DMS114 treated with DMSO at 0.1 percent for 48 hours (cell line): ENCODE measurements around the gene ARPC1A.
"Not testable (repeated sequence)": the region's sequence is repeated elsewhere in the genome, so short reads cannot be mapped to it uniquely, and the experiment has no call there.

ENCODE experiments used
- DNase-seq: peaks from one replicate; lab custom pipeline; 2025; ENCODE audit not compliant: unreplicated experiment; lab: John Stamatoyannopoulos, UW

Gene ARPC1A

GRCh38 chr7:99320371-99320770, 5.3 kb upstream of the ARPC1A start:
- no peak for DNase-seq

DNA sequence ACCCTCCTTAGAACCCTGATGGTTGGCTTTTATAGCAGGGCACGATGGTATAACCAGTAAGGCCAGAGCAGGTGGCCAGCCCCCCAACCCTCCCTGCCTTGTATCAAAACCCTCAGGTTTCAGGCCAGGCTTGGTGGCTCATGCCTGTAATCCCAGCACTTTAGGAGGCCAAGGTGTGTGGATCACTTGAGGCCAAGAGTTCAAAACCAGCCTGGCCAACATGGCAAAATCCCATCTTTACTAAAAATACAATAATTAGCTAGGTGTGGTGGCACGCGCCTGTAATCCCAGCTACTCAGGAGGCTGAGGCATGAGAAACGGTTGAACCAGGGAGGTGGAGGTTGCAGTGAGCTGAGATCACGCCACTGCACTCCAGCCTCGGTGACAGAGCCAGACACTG, 3.0 kb upstream of the ARPC1A start:
- DNase-seq: not testable (repeated sequence)

DNA sequence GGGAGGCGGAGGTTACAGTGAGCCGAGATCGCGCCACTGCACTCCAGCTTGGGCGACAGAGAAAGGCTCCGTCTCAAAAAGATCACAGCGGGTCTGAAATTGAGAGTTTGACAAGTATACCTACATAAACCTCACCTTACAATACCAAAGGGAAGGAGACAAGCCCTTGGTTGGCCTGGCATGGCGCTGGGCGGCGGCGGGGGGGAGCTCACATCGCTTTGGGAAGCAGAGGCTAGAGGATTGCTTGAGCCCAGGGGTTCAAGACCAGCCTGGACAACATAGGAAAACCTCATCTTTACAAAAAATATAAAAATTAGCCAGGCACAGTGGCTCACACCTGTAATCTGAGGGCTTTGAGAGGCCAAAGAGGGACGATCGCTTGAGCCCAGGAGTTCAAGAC, 1.1 kb upstream of the ARPC1A start:
- no peak for DNase-seq

GRCh38 chr7:99325001-99325493, 651 bp upstream of the ARPC1A start:
- no peak for DNase-seq

- DNase-seq: no peak
Measured at GRCh38 chr7:99326408-99326782, 697 bp downstream of the ARPC1A start.

- DNase-seq: not testable (repeated sequence)
Measured at GRCh38 chr7:99330314-99330961, 4.7 kb downstream of the ARPC1A start.

DNA sequence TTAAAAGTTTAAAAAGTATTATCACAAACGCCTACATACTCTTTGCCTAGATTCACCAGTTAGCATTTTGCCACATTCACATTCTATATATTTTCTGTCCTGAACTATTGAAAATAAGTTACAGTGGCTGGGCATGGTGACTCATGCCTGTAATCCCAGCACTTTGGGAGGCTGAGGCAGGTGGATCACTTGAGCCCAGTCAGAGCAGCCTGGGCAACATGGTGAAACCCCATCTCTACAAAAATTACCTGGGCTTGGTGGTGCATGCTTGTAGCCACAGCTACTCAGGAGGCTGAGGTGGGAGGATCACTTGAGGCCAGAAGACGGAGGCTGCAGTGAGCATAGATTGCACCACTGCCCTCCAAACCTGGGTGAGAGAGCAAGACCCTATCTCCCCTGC, 5.3 kb downstream of the ARPC1A start:
- DNase-seq: no peak

GRCh38 chr7:99339595-99339994, 13.9 kb downstream of the ARPC1A start:
- DNase-seq: no peak

GRCh38 chr7:99340659-99341058, 15.0 kb downstream of the ARPC1A start:
- DNase-seq: no peak

- DNase-seq: no peak
Measured at GRCh38 chr7:99344061-99344647, 18.5 kb downstream of the ARPC1A start.

DNA sequence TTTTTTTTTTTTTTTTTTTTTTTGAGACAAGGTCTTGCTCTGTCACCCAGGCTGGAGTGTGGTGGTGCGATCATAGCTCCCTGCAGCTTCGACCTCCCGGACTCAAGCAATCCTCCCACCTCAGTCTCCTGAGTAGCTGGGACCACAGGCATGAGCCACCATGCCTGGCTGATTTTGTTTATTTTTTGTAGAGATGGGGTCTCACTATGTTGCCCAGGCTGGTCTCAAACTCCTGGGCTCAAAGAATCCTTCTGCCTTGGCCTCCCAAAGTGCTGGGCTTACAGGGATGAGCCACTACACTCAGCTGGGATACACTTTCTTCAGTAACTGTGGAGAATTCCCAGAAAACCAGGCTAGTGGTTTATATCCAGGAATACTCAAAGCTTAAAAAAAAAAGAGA, 24.9 kb downstream of the ARPC1A start:
- DNase-seq: not testable (repeated sequence)

- DNase-seq: no peak
Measured at GRCh38 chr7:99352247-99352646, 26.5 kb downstream of the ARPC1A start.

GRCh38 chr7:99355098-99355497, 29.4 kb downstream of the ARPC1A start:
- DNase-seq: no peak

- DNase-seq: no peak
Measured at GRCh38 chr7:99357701-99358490, 32.2 kb downstream of the ARPC1A start.

DNA sequence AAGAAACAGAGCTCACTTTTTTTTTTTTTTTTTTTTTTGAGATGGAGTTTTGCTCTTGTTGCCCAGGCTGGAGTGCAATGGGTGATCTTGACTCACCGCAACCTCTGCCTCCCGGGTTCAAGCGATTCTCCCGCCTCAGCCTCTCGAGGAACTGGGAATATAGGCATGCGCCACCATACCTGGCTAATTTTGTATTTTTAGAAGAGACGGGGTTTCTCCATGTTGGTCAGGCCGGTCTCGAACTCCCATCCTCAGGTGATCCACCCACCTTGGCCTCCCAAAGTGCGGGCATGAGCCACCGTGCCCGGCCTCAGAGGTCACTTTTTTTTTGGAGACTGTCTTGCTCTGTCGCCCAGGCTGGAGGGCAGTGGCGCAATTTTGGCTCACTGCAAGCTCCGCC, 32.8 kb downstream of the ARPC1A start:
- not testable (repeated sequence) for DNase-seq

DNA sequence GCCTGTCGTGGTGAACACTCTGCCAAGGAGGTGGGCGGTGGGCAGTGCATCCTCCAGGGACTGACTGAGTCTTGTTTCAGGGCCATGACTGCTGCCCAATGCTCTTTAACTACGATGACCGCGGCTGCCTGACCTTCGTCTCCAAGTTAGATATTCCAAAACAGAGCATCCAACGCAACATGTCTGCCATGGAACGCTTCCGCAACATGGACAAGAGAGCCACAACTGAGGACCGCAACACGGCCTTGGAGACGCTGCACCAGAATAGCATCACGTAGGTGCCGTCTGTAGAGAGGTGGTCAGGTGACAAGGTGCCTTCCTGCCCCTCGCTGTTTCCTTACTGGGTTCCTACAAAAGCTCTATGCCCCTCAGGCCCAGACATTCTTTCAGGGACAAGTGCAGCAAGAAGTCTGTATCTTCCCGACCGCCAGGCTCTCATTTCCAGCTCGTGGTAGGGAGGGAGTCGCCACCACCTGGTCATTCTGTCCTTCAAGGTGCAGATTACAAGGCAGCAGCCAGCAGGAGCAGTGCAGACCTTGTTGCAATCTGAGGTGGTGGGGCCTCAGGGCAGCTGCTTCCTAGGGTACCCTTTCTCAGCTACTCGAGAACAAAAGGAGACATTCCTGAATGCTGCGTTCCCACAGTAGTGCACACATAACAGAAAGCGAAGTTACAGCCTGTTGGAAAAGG, 33.9 kb downstream of the ARPC1A start:
- no peak for DNase-seq

DNA sequence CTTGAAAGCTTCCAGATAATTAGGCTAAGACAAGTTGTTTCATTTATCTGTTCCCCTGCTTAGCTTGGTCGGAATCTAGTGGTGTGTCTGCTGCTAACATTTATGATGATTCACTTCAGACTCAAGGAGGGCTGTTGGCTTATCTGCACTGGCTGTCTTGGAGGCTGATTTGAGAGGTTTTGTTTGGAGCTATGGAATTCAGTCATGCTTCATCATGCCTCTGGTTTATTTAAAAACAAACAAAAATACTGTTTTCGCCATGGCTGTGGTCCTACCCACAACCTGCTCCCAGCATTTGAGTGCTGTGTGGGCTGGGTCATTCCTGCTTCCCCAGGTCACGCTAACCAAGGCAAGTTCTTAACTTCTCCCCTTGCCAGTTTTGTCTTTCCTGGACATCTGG, 37.1 kb downstream of the ARPC1A start:
- no peak for DNase-seq

DNA sequence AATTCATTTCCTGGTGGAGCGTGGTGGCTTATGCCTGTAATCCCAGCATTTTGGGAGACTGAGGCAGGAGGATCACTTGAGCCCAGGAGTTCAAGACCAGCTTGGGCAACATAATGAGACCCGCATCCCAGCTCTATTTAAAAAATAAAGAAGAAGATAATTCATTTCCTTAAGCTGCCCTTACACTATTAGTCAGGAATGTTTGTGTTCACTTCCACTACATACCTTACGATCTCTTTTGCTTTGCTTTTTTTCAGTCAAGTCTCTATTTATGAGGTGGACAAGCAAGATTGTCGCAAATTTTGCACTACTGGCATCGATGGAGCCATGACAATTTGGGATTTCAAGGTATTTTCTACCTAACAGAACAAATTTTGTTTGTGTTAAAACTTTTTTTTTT, 37.6 kb downstream of the ARPC1A start:
- no peak for DNase-seq

- DNase-seq: no peak
Measured at GRCh38 chr7:99365318-99366141, 39.8 kb downstream of the ARPC1A start.

DNA sequence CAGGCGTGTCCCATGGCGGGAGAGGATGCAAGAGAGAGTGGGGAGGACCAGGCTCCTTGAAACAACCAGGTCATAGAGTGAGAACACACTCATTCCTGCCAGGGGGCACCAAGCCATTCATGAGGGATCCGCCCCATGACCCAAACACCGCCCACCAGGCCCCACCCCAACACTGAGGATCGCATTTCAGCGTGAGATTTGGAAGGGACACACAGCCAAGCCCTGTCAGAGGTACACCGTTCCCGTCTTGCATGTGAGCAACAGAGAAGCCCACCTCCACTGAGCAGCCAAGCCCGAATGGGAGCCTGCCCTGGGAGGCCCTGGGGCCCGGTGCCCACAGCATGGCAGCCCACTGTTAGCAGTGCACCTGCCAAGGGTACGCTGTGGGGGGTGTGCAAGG, 40.9 kb downstream of the ARPC1A start:
- no peak for DNase-seq
